ENCODE measurements around the gene FXN.
A peak's percentile ranks its signal among the peaks of the same experiment; 100 is the strongest.

The FXN gene

DNA sequence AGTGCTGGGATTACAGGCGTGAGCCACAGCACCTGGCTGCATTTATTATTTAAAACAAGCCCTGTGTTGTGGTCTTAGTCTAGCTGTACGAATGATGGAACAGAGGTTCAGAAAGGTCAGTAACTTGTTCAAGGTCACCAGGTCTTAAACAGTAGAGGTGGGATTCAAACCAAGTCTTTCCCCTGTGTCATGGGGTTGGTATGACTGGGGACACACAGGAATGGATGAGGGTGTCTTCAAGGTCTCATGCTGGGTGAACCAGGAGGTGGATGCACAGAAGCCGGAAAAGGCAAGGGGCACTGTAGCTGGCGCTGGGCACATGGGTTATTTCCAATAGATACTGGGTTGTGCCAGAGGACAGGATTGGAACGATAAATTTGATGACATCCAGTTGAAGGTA lies 106.3 kb downstream of the FXN start:
- no peak for DNase-seq (ENCODE audit: low spot score)

- no peak for DNase-seq (ENCODE audit: low spot score)
These were observed 107.7 kb downstream of the FXN start for GRCh38 chr9:69143291-69143690.

GRCh38 chr9:69145144-69145715 lies 109.7 kb downstream of the FXN start:
- no peak for DNase-seq (ENCODE audit: low spot score)

DNA sequence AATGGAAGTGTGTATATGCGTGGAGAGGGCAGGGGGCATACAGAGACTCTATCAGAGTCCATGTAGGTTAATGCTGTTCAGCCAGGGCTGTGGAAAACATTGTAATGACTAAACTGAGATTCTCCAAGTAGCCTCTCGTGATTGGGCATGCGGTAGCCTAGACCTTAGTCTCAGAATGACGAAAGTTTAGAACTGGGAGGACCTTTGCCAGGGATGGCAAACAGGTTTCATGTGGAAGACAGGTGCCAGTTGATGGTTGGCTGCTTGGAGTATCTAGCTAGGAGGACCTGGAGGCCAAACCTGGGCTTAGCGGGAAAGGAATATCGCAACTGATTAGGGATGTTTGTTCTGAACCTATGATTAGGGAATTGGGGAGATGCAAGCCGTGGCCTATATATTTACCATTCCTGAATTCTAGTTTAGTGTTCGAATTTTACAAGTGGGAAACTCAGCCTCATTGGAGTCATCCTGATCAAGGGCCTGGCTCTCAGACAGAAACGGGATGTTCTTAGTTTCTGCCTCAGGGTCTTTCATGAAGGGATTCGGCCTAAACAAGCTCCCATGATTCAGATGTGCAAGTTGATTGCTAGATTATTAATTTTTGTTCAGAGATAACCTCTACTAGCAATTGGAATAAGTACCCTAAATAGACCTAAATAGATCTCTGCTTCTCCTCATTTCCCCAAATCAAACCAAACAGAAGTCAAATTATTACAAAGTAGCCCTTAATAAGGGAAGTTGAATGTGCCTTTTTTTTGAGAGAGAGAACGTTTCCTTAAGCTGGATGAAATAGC lies 111.7 kb downstream of the FXN start:
- no peak for DNase-seq (ENCODE audit: low spot score)

GRCh38 chr9:69149321-69149807 lies 113.8 kb downstream of the FXN start:
- DNase-seq (ENCODE audit: low spot score) = peak; percentile 53
